Liver (tissue), 9 donors: Measurements from ENCODE around the gene LRRC40. TPM values are rescaled to one million over a fixed set of nuclear protein-coding genes. Genes with fewer than 3 reads are reported as not detected.

Experiments
- DNase-seq: peaks from one replicate; pipeline ENCODE4 v3.0.0-alpha.2; 2017; ENCODE audit warnings: low spot score
- H3K27ac ChIP-seq, 2 donors: one replicate each; pipeline ENCODE4 v1.7.0; 2013; ENCODE audit warnings: inconsistent platforms in 2 of 2, low read length in 2 of 2, control low read depth in 1 of 2, low read depth in 1 of 2, mild to moderate bottlenecking in 1 of 2
- H3K27me3 ChIP-seq, 4 donors: one replicate each; pipeline versions ENCODE4 v1.6.1 to v1.7.0; 2013; ENCODE audit warnings: low read length in 3 of 4, inconsistent platforms in 1 of 4, mild to moderate bottlenecking in 1 of 4, moderate library complexity in 1 of 4; ENCODE audit not compliant: control insufficient read depth in 4 of 4, insufficient read depth in 4 of 4
- H3K36me3 ChIP-seq, 4 donors: one replicate each; pipeline versions ENCODE4 v1.6.1 to v1.7.0; 2013; ENCODE audit warnings: low read length in 3 of 4, mild to moderate bottlenecking in 3 of 4, low read depth in 1 of 4, moderate library complexity in 1 of 4; ENCODE audit not compliant: control insufficient read depth in 4 of 4, insufficient read depth in 3 of 4
- H3K4me1 ChIP-seq, 4 donors: one replicate each; pipeline versions ENCODE4 v1.6.1 to v1.7.0; 2013; ENCODE audit warnings: low read length in 3 of 4, mild to moderate bottlenecking in 3 of 4, moderate library complexity in 1 of 4; ENCODE audit not compliant: control insufficient read depth in 4 of 4, insufficient read depth in 4 of 4
- H3K4me3 ChIP-seq, 3 donors: one replicate each; pipeline versions ENCODE4 v1.6.1 to v1.7.0; 2013; ENCODE audit warnings: low read length in 3 of 3, control low read depth in 1 of 3, low read depth in 1 of 3, mild to moderate bottlenecking in 1 of 3
- H3K9ac ChIP-seq, 2 donors: one replicate each; pipeline ENCODE4 v1.7.0; 2013; ENCODE audit warnings: low read length in 2 of 2, mild to moderate bottlenecking in 2 of 2, moderate library complexity in 2 of 2, control low read depth in 1 of 2, low read depth in 1 of 2
- H3K9me3 ChIP-seq, 4 donors: one replicate each; pipeline versions ENCODE4 v1.6.1 to v1.7.0; 2013; ENCODE audit warnings: low read length in 3 of 4; ENCODE audit not compliant: control insufficient read depth in 4 of 4
- ATF3 ChIP-seq: IDR thresholded peaks from 2 replicates; pipeline ENCODE4 v1.6.1; 2016; ENCODE audit warnings: antibody characterized with exemption
- CTCF ChIP-seq: fragments of 150-350 bp; IDR thresholded peaks from 2 replicates; pipeline ENCODE4 v1.5.1; 2017; ENCODE audit warnings: improper control_type of control experiment, low read depth, low read length; ENCODE audit not compliant: missing input control
- EGR1 ChIP-seq, 2 donors: IDR thresholded peaks; 2 replicates each; pipeline ENCODE4 v1.6.1; 2016 to 2018; ENCODE audit warnings: antibody characterized with exemption in 2 of 2, low read depth in 2 of 2
- FOXA1 ChIP-seq: IDR thresholded peaks from 2 replicates; pipeline ENCODE4 v1.6.1; 2016; ENCODE audit warnings: antibody characterized with exemption
- FOXA2 ChIP-seq: IDR thresholded peaks from 2 replicates; pipeline ENCODE4 v1.6.1; 2016; ENCODE audit warnings: antibody characterized with exemption
- GABPA ChIP-seq, 2 donors: IDR thresholded peaks in 1 of 2; conservative IDR thresholded peaks in 1 of 2; 2 replicates each; pipeline ENCODE4 v1.6.1; 2016; ENCODE audit warnings: antibody characterized with exemption in 2 of 2, mild to moderate bottlenecking in 1 of 2, moderate library complexity in 1 of 2
- HNF4A ChIP-seq, 2 donors: conservative IDR thresholded peaks; 2 replicates each; pipeline ENCODE4 v1.6.1; 2016; ENCODE audit warnings: antibody characterized with exemption in 2 of 2, mild to moderate bottlenecking in 2 of 2
- HNF4G ChIP-seq: IDR thresholded peaks from 2 replicates; pipeline ENCODE4 v1.6.1; 2016; ENCODE audit warnings: antibody characterized with exemption
- JUND ChIP-seq, 2 donors: IDR thresholded peaks; 2 replicates each; pipeline ENCODE4 v1.6.1; 2016; ENCODE audit warnings: antibody characterized with exemption in 2 of 2
- MAX ChIP-seq: IDR thresholded peaks from 2 replicates; pipeline ENCODE4 v1.6.1; 2016; ENCODE audit warnings: antibody characterized with exemption
- NR2F2 ChIP-seq: IDR thresholded peaks from 2 replicates; pipeline ENCODE4 v1.6.1; 2016; ENCODE audit warnings: antibody characterized with exemption
- RAD21 ChIP-seq, 2 donors: IDR thresholded peaks; 2 replicates each; pipeline ENCODE4 v1.6.1; 2016; ENCODE audit warnings: antibody characterized with exemption in 2 of 2, mild to moderate bottlenecking in 2 of 2
- REST ChIP-seq: IDR thresholded peaks from 2 replicates; pipeline ENCODE4 v1.6.1; 2016; ENCODE audit warnings: antibody characterized with exemption, mild to moderate bottlenecking
- RXRA ChIP-seq, 2 donors: IDR thresholded peaks; 2 replicates each; pipeline ENCODE4 v1.6.1; 2017 to 2018; ENCODE audit warnings: antibody characterized with exemption in 2 of 2, mild to moderate bottlenecking in 1 of 2
- TAF1 ChIP-seq: conservative IDR thresholded peaks from 2 replicates; pipeline ENCODE4 v1.6.1; 2016; ENCODE audit warnings: antibody characterized with exemption, mild to moderate bottlenecking
- YY1 ChIP-seq: IDR thresholded peaks from 2 replicates; pipeline ENCODE4 v1.6.1; 2016; ENCODE audit warnings: antibody characterized with exemption, mild to moderate bottlenecking
- WGBS: extraction: QIAGEN DNeasy Blood & Tissue Kit; methylation state at CpG from one replicate; pipeline ENCODE4 v1.1.7; 2013; 5-methylcytosine and 5-hydroxymethylcytosine counted together
- polyA plus RNA-seq, 2 donors: library from polyadenylated mRNA; stranded (reverse) in 1 of 2; unstranded in 1 of 2; fragments of 200-250 nt in 1 of 2; fragments of >200 nt in 1 of 2; fragmentation: Nextera tagmentation in 1 of 2; extraction: Ambion mirVana in 1 of 2; gene quantifications; one replicate each; pipeline versions ENCODE4 v1.2.1 to v1.2.3, GENCODE V29; 2013 to 2015
- total RNA-seq, 2 donors: library from RNA; depleted of rRNA; stranded (reverse); fragments of >200 nt; gene quantifications; one replicate each; pipeline ENCODE4 v1.2.3, GENCODE V29; 2014
- donor health status: healthy.
- donor health status: healthy.
- donor health status: healthy.
- donor health status: healthy.
- donor health status: healthy.

LRRC40 gene
- total and polyA plus RNA-seq, 4 donors: 6.6 to 15.8 (median 10.6) TPM

GRCh38 chr1:70248729-70249128 lies 43.4 kb upstream of the LRRC40 start:
- Histone ChIP-seq H3K36me3 (peaks cover 2 to 72% (median 66%) of the 10 kb centered on the region in 4 donors), H3K4me1 (peaks cover 0 to 11% (median 4%) of the 10 kb centered on the region in 4 donors), H3K9me3 (no peaks in the 10 kb centered on the region), H3K9ac (no peak overlapping the region), H3K27me3 (no peaks in the 10 kb centered on the region), H3K4me3 (no peak overlapping the region), H3K27ac (no peak overlapping the region)
- DNase-seq: no peak
- TF ChIP-seq HNF4A (conservative IDR thresholded peaks at IDR 0.05) (peak; percentile 28 to 34), RXRA (IDR thresholded peaks at IDR 0.05) (peak in 1 of 2 donors; percentile 16), EGR1 (IDR thresholded peaks at IDR 0.05; ENCODE audit: low read depth in 2 of 2) (no peak)
- WGBS: 41% methylated on average over 4 of the region's 4 CpGs

GRCh38 chr1:70247768-70248167 lies 42.4 kb upstream of the LRRC40 start:
- TF ChIP-seq GABPA (IDR thresholded peaks at IDR 0.05 in 1 of 2, conservative IDR thresholded peaks at IDR 0.05 in 1 of 2) (no peak), HNF4G (no peak), FOXA2 (no peak), FOXA1 (no peak), ATF3 (no peak), REST (no peak)
- no peak overlapping the region for H3K9ac ChIP-seq
- no peaks in the 10 kb centered on the region for H3K9me3 ChIP-seq
- no peak for DNase-seq
- H3K27me3 ChIP-seq: no peaks in the 10 kb centered on the region
- H3K36me3 ChIP-seq: peaks cover 2 to 79% (median 74%) of the 10 kb centered on the region in 4 donors
- H3K27ac ChIP-seq: no peak overlapping the region
- H3K4me3 ChIP-seq: no peak overlapping the region
- H3K4me1 ChIP-seq: peaks cover 0 to 11% (median 4%) of the 10 kb centered on the region in 4 donors

GRCh38 chr1:70247122-70247521 lies 41.7 kb upstream of the LRRC40 start:
- Histone ChIP-seq H3K4me1 (peaks cover 0 to 11% (median 4%) of the 10 kb centered on the region in 4 donors), H3K36me3 (peaks cover 4 to 83% (median 79%) of the 10 kb centered on the region in 4 donors), H3K27ac (no peak overlapping the region), H3K27me3 (no peaks in the 10 kb centered on the region), H3K9ac (no peak overlapping the region), H3K9me3 (no peaks in the 10 kb centered on the region), H3K4me3 (no peak overlapping the region)
- no peak for DNase-seq
- TF ChIP-seq YY1 (no peak), MAX (no peak), REST (no peak), NR2F2 (no peak), GABPA (IDR thresholded peaks at IDR 0.05 in 1 of 2, conservative IDR thresholded peaks at IDR 0.05 in 1 of 2) (no peak), HNF4G (no peak), EGR1 (IDR thresholded peaks at IDR 0.05; ENCODE audit: low read depth in 2 of 2) (no peak), HNF4A (conservative IDR thresholded peaks at IDR 0.05) (no peak), TAF1 (no peak), RXRA (IDR thresholded peaks at IDR 0.05) (no peak), JUND (IDR thresholded peaks at IDR 0.05) (no peak), CTCF (no peak), RAD21 (IDR thresholded peaks at IDR 0.05) (no peak), FOXA1 (no peak), FOXA2 (no peak)
